Measurements from ENCODE around the gene ACOXL. TPM values are rescaled to one million over a fixed set of nuclear protein-coding genes. Genes with fewer than 3 reads are reported as not detected.

Gene ACOXL
- total RNA-seq, 2 experiments from 2014 or later = not detected

- Mint-ChIP-seq H3K4me1 (no peaks in the 10 kb centered on the region), H3K27me3 (peaks cover 5% of the 10 kb centered on the region), H3K9me3 (peaks cover 14% of the 10 kb centered on the region), H3K36me3 (peaks cover 13% of the 10 kb centered on the region), H3K4me3 (no peak overlapping the region), H3K27ac (no peak overlapping the region)
- no peak for DNase-seq
These were observed 193.1 kb downstream of the ACOXL start for GRCh38 chr2:110925479-110925878.

- Mint-ChIP-seq H3K36me3 (peaks cover 14% of the 10 kb centered on the region), H3K9me3 (peaks cover 21% of the 10 kb centered on the region), H3K27me3 (peaks cover 5% of the 10 kb centered on the region), H3K4me3 (no peak overlapping the region), H3K4me1 (no peaks in the 10 kb centered on the region), H3K27ac (no peak overlapping the region)
- DNase-seq = no peak
These were observed 195.2 kb downstream of the ACOXL start for GRCh38 chr2:110927526-110927925.

- no peak overlapping the region for H3K27ac Mint-ChIP-seq
These were observed 197.2 kb downstream of the ACOXL start for GRCh38 chr2:110929528-110929927.

GRCh38 chr2:110931648-110932047 is 199.3 kb downstream of the ACOXL start:
- Mint-ChIP-seq H3K9me3 (peaks cover 21% of the 10 kb centered on the region), H3K4me3 (no peak overlapping the region), H3K27me3 (no peaks in the 10 kb centered on the region), H3K4me1 (no peaks in the 10 kb centered on the region), H3K36me3 (peaks cover 10% of the 10 kb centered on the region), H3K27ac (no peak overlapping the region)
- no peak for DNase-seq

More at GRCh38 chr2:110929528-110929927, 197.2 kb downstream of the ACOXL start:
- Mint-ChIP-seq H3K27me3 (no peaks in the 10 kb centered on the region), H3K4me1 (no peaks in the 10 kb centered on the region), H3K36me3 (peaks cover 10% of the 10 kb centered on the region), H3K4me3 (no peak overlapping the region), H3K9me3 (peaks cover 21% of the 10 kb centered on the region)
- DNase-seq = no peak

- Mint-ChIP-seq H3K9me3 (peaks cover 21% of the 10 kb centered on the region), H3K4me1 (no peaks in the 10 kb centered on the region), H3K36me3 (peaks cover 8% of the 10 kb centered on the region), H3K27me3 (no peaks in the 10 kb centered on the region), H3K27ac (no peak overlapping the region), H3K4me3 (no peak overlapping the region)
- DNase-seq = no peak
These were observed 201.0 kb downstream of the ACOXL start for GRCh38 chr2:110933420-110933819.

- Mint-ChIP-seq H3K9me3 (peaks cover 12% of the 10 kb centered on the region), H3K27me3 (no peaks in the 10 kb centered on the region), H3K27ac (no peak overlapping the region), H3K4me1 (no peaks in the 10 kb centered on the region), H3K4me3 (no peak overlapping the region), H3K36me3 (peaks cover 1% of the 10 kb centered on the region)
- no peak for DNase-seq
These were observed 202.6 kb downstream of the ACOXL start for GRCh38 chr2:110934948-110935347.

- Mint-ChIP-seq H3K36me3 (no peaks in the 10 kb centered on the region), H3K4me1 (no peaks in the 10 kb centered on the region), H3K9me3 (no peaks in the 10 kb centered on the region), H3K27ac (no peak overlapping the region), H3K27me3 (peaks cover 3% of the 10 kb centered on the region), H3K4me3 (no peak overlapping the region)
- no peak for DNase-seq
These were observed 208.1 kb downstream of the ACOXL start for GRCh38 chr2:110940376-110940910.

- H3K4me3 Mint-ChIP-seq = no peak overlapping the region
- H3K36me3 Mint-ChIP-seq = no peaks in the 10 kb centered on the region
- no peak overlapping the region for H3K27ac Mint-ChIP-seq
- DNase-seq = no peak
- H3K27me3 Mint-ChIP-seq = peaks cover 3% of the 10 kb centered on the region
- no peaks in the 10 kb centered on the region for H3K4me1 Mint-ChIP-seq
- H3K9me3 Mint-ChIP-seq = no peaks in the 10 kb centered on the region
These were observed 208.9 kb downstream of the ACOXL start for GRCh38 chr2:110941226-110941625.

GRCh38 chr2:110943070-110943634 is 210.8 kb downstream of the ACOXL start:
- no peak for DNase-seq
- Mint-ChIP-seq H3K9me3 (no peaks in the 10 kb centered on the region), H3K27ac (no peak overlapping the region), H3K4me3 (no peak overlapping the region), H3K27me3 (peaks cover 3% of the 10 kb centered on the region), H3K36me3 (no peaks in the 10 kb centered on the region), H3K4me1 (no peaks in the 10 kb centered on the region)

GRCh38 chr2:110946902-110947301 is 214.5 kb downstream of the ACOXL start:
- Mint-ChIP-seq H3K27ac (no peak overlapping the region), H3K4me3 (no peak overlapping the region), H3K4me1 (no peaks in the 10 kb centered on the region), H3K36me3 (no peaks in the 10 kb centered on the region), H3K9me3 (no peaks in the 10 kb centered on the region), H3K27me3 (peaks cover 3% of the 10 kb centered on the region)
- no peak for DNase-seq

GRCh38 chr2:110948027-110948674 is 215.8 kb downstream of the ACOXL start:
- no peak overlapping the region for H3K27ac Mint-ChIP-seq
- H3K27me3 Mint-ChIP-seq = no peaks in the 10 kb centered on the region
- H3K36me3 Mint-ChIP-seq = no peaks in the 10 kb centered on the region
- H3K4me3 Mint-ChIP-seq = no peak overlapping the region
- no peak for DNase-seq
- no peaks in the 10 kb centered on the region for H3K9me3 Mint-ChIP-seq
- H3K4me1 Mint-ChIP-seq = no peaks in the 10 kb centered on the region

GRCh38 chr2:110950281-110950680 is 217.9 kb downstream of the ACOXL start:
- Mint-ChIP-seq H3K4me3 (no peak overlapping the region), H3K9me3 (no peaks in the 10 kb centered on the region), H3K4me1 (no peaks in the 10 kb centered on the region), H3K27ac (no peak overlapping the region), H3K27me3 (no peaks in the 10 kb centered on the region), H3K36me3 (no peaks in the 10 kb centered on the region)
- no peak for DNase-seq

GRCh38 chr2:110955045-110955444 is 222.7 kb downstream of the ACOXL start:
- H3K27me3 Mint-ChIP-seq = no peaks in the 10 kb centered on the region
- no peak for DNase-seq
- no peak overlapping the region for H3K4me3 Mint-ChIP-seq
- H3K36me3 Mint-ChIP-seq = no peaks in the 10 kb centered on the region
- no peaks in the 10 kb centered on the region for H3K4me1 Mint-ChIP-seq
- no peaks in the 10 kb centered on the region for H3K9me3 Mint-ChIP-seq
- H3K27ac Mint-ChIP-seq = no peak overlapping the region

GRCh38 chr2:110955556-110955955 is 223.2 kb downstream of the ACOXL start:
- H3K27ac Mint-ChIP-seq = no peak overlapping the region
- no peaks in the 10 kb centered on the region for H3K4me1 Mint-ChIP-seq
- H3K36me3 Mint-ChIP-seq = no peaks in the 10 kb centered on the region
- H3K4me3 Mint-ChIP-seq = no peak overlapping the region
- no peaks in the 10 kb centered on the region for H3K27me3 Mint-ChIP-seq
- no peaks in the 10 kb centered on the region for H3K9me3 Mint-ChIP-seq
- no peak for DNase-seq

GRCh38 chr2:110957293-110957692 is 224.9 kb downstream of the ACOXL start:
- no peaks in the 10 kb centered on the region for H3K4me1 Mint-ChIP-seq
- H3K36me3 Mint-ChIP-seq = no peaks in the 10 kb centered on the region

More at GRCh38 chr2:110957293-110957692, 224.9 kb downstream of the ACOXL start:
- Mint-ChIP-seq H3K27me3 (no peaks in the 10 kb centered on the region), H3K27ac (no peak overlapping the region), H3K4me3 (no peak overlapping the region), H3K9me3 (no peaks in the 10 kb centered on the region)
- no peak for DNase-seq

Measured in activated naive CD8-positive, alpha-beta T cell treated with anti-CD3 and anti-CD28 coated beads for 36 hours (primary cell).